ENCODE measurements around the gene COMMD4. TPM values are rescaled to one million over a fixed set of nuclear protein-coding genes. Genes with fewer than 3 reads are reported as not detected.

The COMMD4 gene
- total and polyA plus RNA-seq, 2 donors from 2014 or later, result 67.6 to 162 TPM

DNA sequence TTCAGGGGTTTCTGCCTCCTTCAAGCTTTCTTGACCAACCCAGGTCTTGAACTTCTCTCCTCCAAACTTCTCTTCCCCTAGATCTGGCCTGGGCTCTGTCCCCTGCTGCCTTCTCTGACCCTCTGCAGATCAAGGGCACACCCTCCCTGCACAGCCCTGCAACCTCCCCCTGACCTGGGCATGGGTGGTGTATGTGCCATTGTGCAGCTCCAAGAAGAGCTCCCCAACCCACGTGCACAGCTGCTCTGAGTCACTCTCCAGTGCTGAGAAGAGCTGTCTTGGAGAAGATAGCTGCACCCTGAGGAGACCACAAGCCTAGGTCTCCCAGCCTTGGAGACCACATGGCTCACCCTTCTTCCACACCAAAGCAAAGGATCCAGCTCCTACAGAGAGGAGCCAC, 24.5 kb downstream of the COMMD4 start:
- DNase-seq (peak in 1 of 5 donors; percentile 43), FAIRE-seq (no peak)
- no peaks in the 10 kb centered on the region for H3K9me3 ChIP-seq (ENCODE audit: control insufficient read depth in 2 of 3, insufficient read depth in 1 of 3, low read length in 3 of 3)
- no peak overlapping the region for H3K9ac ChIP-seq (ENCODE audit: low read length in 3 of 3)
- no peaks in the 10 kb centered on the region for H3K27me3 ChIP-seq (ENCODE audit: control insufficient read depth, insufficient read depth, low read length)
- no peaks in the 10 kb centered on the region for H3K4me1 ChIP-seq (ENCODE audit: control insufficient read depth in 2 of 3, insufficient read depth in 2 of 3, low read depth in 1 of 3, low read length in 3 of 3)
- peaks cover 2 to 36% (median 29%) of the 10 kb centered on the region in 3 donors for H3K36me3 ChIP-seq (ENCODE audit: control insufficient read depth in 2 of 3, insufficient read depth in 3 of 3, low read length in 3 of 3)
- intact Hi-C loops (cut with DNase I), result no loop called here
- TF ChIP-seq, protein P1, sequence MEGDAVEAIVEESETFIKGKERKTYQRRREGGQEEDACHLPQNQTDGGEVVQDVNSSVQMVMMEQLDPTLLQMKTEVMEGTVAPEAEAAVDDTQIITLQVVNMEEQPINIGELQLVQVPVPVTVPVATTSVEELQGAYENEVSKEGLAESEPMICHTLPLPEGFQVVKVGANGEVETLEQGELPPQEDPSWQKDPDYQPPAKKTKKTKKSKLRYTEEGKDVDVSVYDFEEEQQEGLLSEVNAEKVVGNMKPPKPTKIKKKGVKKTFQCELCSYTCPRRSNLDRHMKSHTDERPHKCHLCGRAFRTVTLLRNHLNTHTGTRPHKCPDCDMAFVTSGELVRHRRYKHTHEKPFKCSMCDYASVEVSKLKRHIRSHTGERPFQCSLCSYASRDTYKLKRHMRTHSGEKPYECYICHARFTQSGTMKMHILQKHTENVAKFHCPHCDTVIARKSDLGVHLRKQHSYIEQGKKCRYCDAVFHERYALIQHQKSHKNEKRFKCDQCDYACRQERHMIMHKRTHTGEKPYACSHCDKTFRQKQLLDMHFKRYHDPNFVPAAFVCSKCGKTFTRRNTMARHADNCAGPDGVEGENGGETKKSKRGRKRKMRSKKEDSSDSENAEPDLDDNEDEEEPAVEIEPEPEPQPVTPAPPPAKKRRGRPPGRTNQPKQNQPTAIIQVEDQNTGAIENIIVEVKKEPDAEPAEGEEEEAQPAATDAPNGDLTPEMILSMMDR (IDR thresholded peaks at IDR 0.05; ENCODE audit: borderline replicate concordance, extremely low read depth, insufficient read depth), result no peak
- H3K27ac ChIP-seq (ENCODE audit: low read depth in 2 of 2, low read length in 2 of 2), result no peak overlapping the region
- no peak overlapping the region for H3K4me3 ChIP-seq (ENCODE audit: low read length in 3 of 3)

GRCh38 chr15:75360856-75361255, 25.0 kb downstream of the COMMD4 start:
- Histone ChIP-seq H3K27me3 (ENCODE audit: control insufficient read depth, insufficient read depth, low read length) (no peaks in the 10 kb centered on the region), H3K4me3 (ENCODE audit: low read length in 3 of 3) (no peak overlapping the region), H3K9ac (ENCODE audit: low read length in 3 of 3) (no peak overlapping the region), H3K9me3 (ENCODE audit: control insufficient read depth in 2 of 3, insufficient read depth in 1 of 3, low read length in 3 of 3) (no peaks in the 10 kb centered on the region), H3K36me3 (ENCODE audit: control insufficient read depth in 2 of 3, insufficient read depth in 3 of 3, low read length in 3 of 3) (peaks cover 2 to 36% (median 30%) of the 10 kb centered on the region in 3 donors), H3K27ac (ENCODE audit: low read depth in 2 of 2, low read length in 2 of 2) (no peak overlapping the region), H3K4me1 (ENCODE audit: control insufficient read depth in 2 of 3, insufficient read depth in 2 of 3, low read depth in 1 of 3, low read length in 3 of 3) (no peaks in the 10 kb centered on the region)
- peak in 1 of 5 donors; percentile 70 for DNase-seq
- TF ChIP-seq, protein P1 (IDR thresholded peaks at IDR 0.05; ENCODE audit: borderline replicate concordance, extremely low read depth, insufficient read depth), result no peak
- FAIRE-seq, result no peak
- intact Hi-C loops (cut with DNase I), result no loop called here

- DNase-seq (peak in 1 of 5 donors; percentile 53), FAIRE-seq (no peak)
- no peak overlapping the region for H3K27ac ChIP-seq (ENCODE audit: low read depth in 2 of 2, low read length in 2 of 2)
- intact Hi-C loops (cut with DNase I), result no loop called here
- no peaks in the 10 kb centered on the region for H3K4me1 ChIP-seq (ENCODE audit: control insufficient read depth in 2 of 3, insufficient read depth in 2 of 3, low read depth in 1 of 3, low read length in 3 of 3)
- H3K36me3 ChIP-seq (ENCODE audit: control insufficient read depth in 2 of 3, insufficient read depth in 3 of 3, low read length in 3 of 3), result peaks cover 2 to 42% (median 35%) of the 10 kb centered on the region in 3 donors
- no peak overlapping the region for H3K9ac ChIP-seq (ENCODE audit: low read length in 3 of 3)
- no peaks in the 10 kb centered on the region for H3K9me3 ChIP-seq (ENCODE audit: control insufficient read depth in 2 of 3, insufficient read depth in 1 of 3, low read length in 3 of 3)
- no peak overlapping the region for H3K4me3 ChIP-seq (ENCODE audit: low read length in 3 of 3)
- H3K27me3 ChIP-seq (ENCODE audit: control insufficient read depth, insufficient read depth, low read length), result no peaks in the 10 kb centered on the region
- TF ChIP-seq, protein P1 (IDR thresholded peaks at IDR 0.05; ENCODE audit: borderline replicate concordance, extremely low read depth, insufficient read depth), result no peak
Measured at GRCh38 chr15:75361361-75361988, 25.6 kb downstream of the COMMD4 start.
